HAP-1 (cell line): Measurements from ENCODE around the gene SNX30.

ENCODE experiments used
- DNase-seq, 2 experiments: peaks; one replicate each; pipeline ENCODE4 v3.0.0-alpha.2; 2016 to 2020; ENCODE audit warnings: low spot score in 2 of 2
- H3K27me3 ChIP-seq: fragments of 250-450 bp; sonication (Bioruptor Pico); 2 replicates; pipeline ENCODE4 v1.5.1; 2020; ENCODE audit warnings: low read depth, mild to moderate bottlenecking, moderate library complexity
- H3K36me3 ChIP-seq: fragments of 250-450 bp; sonication (Bioruptor Pico); replicated peaks from 2 replicates; pipeline ENCODE4 v1.5.1; 2020; ENCODE audit warnings: mild to moderate bottlenecking
- H3K4me1 ChIP-seq: fragments of 250-450 bp; sonication (Bioruptor Pico); 2 replicates; pipeline ENCODE4 v1.5.1; 2020; ENCODE audit warnings: mild to moderate bottlenecking
- H3K4me3 ChIP-seq: fragments of 250-450 bp; sonication (Bioruptor Pico); 2 replicates; pipeline ENCODE4 v1.5.1; 2020; ENCODE audit warnings: mild to moderate bottlenecking, moderate library complexity
- H3K9me3 ChIP-seq: fragments of 250-450 bp; sonication (Bioruptor Pico); 2 replicates; pipeline ENCODE4 v1.5.1; 2020; ENCODE audit warnings: mild to moderate bottlenecking, moderate library complexity
- in situ Hi-C: fragments of 300-500 bp; cut with MboI; formaldehyde crosslinking; loops from 3 replicates; pipeline ENCODE4 v1.14.3; 2020; ENCODE audit warnings: low sequenced_read_pairs, inconsistent platforms, mixed read lengths

SNX30 gene

DNA sequence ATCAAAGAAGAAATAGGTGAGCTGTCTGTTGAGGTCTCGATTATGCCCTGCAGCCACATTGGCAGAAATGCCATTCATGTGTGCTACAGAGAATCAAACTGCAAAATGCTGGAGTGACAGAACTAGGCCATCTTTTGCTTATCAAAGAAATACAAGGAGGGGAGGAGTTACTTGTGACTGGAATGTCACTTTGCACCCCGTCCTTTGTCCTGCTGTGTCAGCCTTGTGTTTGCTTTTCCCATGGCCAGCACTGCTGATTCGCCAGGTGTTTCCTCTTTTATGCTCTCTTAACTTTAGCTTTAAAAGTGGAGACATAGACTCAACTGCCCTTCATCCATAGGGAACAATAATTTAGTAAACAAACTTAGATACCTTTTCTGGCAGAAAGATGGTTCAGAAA, 85.8 kb downstream of the SNX30 start:
- Histone ChIP-seq H3K4me3 (no peak overlapping the region), H3K27me3 (no peaks in the 10 kb centered on the region), H3K36me3 (0 out of 2 replicates have a peak, but pooled peaks cover 3% of the 10 kb centered on the region), H3K9me3 (no peaks in the 10 kb centered on the region), H3K4me1 (0 out of 2 replicates have a peak, but pooled peaks cover 4% of the 10 kb centered on the region)
- DNase-seq = no peak
- in situ Hi-C loops = loop anchor here (25.0 kb wide), 1 partner anchor 749 kb away; no protein-coding TSS in a partner anchor

DNA sequence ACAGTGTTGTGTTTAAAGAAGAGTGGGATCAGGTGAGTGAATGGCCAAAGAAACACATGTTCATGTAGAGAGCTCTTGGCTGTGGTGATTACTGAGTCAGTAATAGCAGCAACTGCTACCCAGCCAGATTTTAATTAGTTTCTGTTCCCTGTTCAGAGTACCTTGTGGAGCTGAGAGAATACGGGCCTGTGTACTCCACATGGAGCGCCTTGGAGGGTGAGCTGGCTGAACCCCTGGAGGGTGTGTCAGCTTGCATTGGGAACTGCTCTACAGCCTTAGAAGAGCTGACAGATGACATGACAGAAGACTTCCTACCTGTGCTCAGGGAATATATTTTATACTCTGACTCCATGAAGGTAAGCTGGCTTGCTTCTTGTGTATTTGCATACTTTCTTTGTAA, 87.8 kb downstream of the SNX30 start:
- 0 out of 2 replicates have a peak, but pooled peaks cover 3% of the 10 kb centered on the region for H3K36me3 ChIP-seq
- in situ Hi-C loops = loop anchor here (25.0 kb wide), 1 partner anchor 751 kb away; no protein-coding TSS in a partner anchor
- H3K9me3 ChIP-seq = no peaks in the 10 kb centered on the region

DNA sequence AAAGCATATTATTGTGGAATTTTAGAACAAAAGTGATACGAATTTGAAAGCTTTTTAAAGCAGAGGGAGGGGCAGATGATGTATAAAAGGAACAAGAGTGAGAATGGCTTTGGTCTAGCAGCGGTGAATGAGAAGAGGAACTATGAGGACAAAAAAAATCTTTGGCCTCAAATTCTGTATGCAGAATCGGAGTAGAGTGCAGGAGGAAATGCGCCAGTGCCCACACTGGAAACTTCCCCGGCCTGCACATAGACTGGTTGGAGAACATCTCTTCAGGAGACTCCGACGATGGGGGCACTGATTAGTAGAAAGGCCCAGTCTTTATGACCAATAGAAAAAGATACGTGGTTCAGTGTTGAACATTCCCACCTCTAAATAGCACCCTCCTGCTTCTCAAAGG, 88.8 kb downstream of the SNX30 start:
- H3K36me3 ChIP-seq = 0 out of 2 replicates have a peak, but pooled peaks cover 3% of the 10 kb centered on the region
- H3K4me1 ChIP-seq = 0 out of 2 replicates have a peak, but pooled peaks cover 4% of the 10 kb centered on the region
- in situ Hi-C loops = loop anchor here (25.0 kb wide), 1 partner anchor 752 kb away; no protein-coding TSS in a partner anchor
- H3K27me3 ChIP-seq = no peaks in the 10 kb centered on the region
- DNase-seq = no peak
- no peak overlapping the region for H3K4me3 ChIP-seq
- no peaks in the 10 kb centered on the region for H3K9me3 ChIP-seq

More for the DNA sequence above, 87.8 kb downstream of the SNX30 start:
- H3K4me3 ChIP-seq = no peak overlapping the region
- no peak for DNase-seq
- H3K27me3 ChIP-seq = no peaks in the 10 kb centered on the region
- 0 out of 2 replicates have a peak, but pooled peaks cover 4% of the 10 kb centered on the region for H3K4me1 ChIP-seq

DNA sequence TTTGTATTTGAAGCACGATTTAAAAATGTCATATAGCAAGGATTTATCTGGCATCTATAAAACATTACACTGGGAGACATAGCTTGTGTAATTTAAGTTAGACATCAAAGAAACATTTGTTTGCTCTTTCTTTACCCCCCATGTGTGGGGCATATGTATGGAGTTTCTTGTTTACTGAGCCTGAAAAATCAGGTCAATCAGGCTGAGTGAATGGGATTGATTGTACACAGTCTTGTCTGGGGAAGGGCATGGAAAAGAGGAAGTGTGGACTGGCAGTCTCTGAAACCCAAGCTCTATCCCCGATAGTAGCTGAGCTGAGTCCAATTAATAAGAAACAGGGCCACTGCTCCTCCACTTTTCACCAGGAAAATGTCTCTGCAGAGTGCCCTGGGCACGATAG, 90.7 kb downstream of the SNX30 start:
- in situ Hi-C loops = loop anchor here (25.0 kb wide), 1 partner anchor 754 kb away; no protein-coding TSS in a partner anchor
- Histone ChIP-seq H3K4me1 (0 out of 2 replicates have a peak, but pooled peaks cover 4% of the 10 kb centered on the region), H3K36me3 (0 out of 2 replicates have a peak, but pooled peaks cover 2% of the 10 kb centered on the region), H3K9me3 (no peaks in the 10 kb centered on the region), H3K4me3 (no peak overlapping the region), H3K27me3 (no peaks in the 10 kb centered on the region)
- DNase-seq = no peak

DNA sequence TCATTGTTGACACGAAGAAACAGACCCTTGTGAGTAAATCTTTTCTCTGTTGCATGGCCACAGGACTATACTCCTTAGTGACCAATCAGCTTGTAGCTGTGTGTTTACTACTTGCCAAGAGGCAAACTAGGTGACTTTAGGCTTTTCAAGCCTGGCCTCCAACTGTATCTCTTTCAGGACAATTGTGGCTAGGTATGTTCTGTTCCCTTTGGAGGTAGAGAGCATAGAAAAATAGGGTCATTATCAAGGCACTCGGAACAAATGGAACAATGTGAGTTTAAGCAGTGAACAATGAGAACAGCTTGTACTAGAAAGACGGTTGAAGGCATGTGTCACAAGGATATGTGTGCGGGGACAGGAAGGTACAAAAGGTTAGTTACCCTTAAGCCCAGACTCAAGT, 92.0 kb downstream of the SNX30 start:
- Histone ChIP-seq H3K27me3 (no peaks in the 10 kb centered on the region), H3K36me3 (no peaks in the 10 kb centered on the region), H3K9me3 (no peaks in the 10 kb centered on the region), H3K4me3 (no peak overlapping the region), H3K4me1 (0 out of 2 replicates have a peak, but pooled peaks cover 4% of the 10 kb centered on the region)
- no peak for DNase-seq
- in situ Hi-C loops = loop anchor here (25.0 kb wide), 1 partner anchor 755 kb away; no protein-coding TSS in a partner anchor

DNA sequence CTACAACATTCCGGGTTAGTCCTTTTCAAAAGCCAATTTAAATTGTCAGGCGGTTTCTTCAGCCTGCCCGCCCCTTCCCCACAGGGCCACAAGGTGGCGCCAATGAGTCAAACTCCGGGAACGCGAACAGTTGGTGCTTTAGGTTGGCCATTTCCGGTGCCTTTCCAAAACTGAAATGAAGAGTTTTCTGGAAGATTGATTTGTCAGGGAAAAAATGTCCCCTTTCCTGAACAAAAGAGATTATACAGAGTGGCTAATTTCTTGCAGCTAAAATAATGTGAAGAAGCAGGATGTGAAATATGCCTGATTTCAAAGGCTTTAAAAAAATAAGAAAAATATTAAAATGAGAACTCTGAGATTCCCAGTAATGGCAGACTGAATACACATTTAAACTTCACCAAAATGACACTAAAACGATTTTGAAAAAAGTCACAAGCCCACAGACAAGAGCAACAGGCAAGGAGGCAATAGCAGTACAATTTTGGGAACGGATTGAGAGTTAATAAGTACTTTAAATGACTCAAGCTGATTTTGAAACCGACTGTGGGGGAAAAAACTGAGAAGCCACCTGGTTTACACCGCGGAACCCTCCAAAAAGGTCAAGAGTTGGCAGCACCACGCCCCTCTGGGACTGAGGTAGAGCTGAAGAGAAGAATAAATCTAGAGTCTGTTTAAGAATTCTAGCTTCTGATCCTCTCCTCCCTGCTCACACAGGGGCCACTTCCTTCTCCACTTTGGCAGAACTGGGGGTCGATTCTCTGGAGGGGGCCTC, 94.4 kb downstream of the SNX30 start:
- Histone ChIP-seq H3K27me3 (no peaks in the 10 kb centered on the region), H3K4me1 (no peaks in the 10 kb centered on the region), H3K4me3 (no peak overlapping the region), H3K36me3 (no peaks in the 10 kb centered on the region), H3K9me3 (no peaks in the 10 kb centered on the region)
- in situ Hi-C loops = loop anchor here (25.0 kb wide), 1 partner anchor 758 kb away; no protein-coding TSS in a partner anchor
- DNase-seq = peak; percentile 65 to 87

DNA sequence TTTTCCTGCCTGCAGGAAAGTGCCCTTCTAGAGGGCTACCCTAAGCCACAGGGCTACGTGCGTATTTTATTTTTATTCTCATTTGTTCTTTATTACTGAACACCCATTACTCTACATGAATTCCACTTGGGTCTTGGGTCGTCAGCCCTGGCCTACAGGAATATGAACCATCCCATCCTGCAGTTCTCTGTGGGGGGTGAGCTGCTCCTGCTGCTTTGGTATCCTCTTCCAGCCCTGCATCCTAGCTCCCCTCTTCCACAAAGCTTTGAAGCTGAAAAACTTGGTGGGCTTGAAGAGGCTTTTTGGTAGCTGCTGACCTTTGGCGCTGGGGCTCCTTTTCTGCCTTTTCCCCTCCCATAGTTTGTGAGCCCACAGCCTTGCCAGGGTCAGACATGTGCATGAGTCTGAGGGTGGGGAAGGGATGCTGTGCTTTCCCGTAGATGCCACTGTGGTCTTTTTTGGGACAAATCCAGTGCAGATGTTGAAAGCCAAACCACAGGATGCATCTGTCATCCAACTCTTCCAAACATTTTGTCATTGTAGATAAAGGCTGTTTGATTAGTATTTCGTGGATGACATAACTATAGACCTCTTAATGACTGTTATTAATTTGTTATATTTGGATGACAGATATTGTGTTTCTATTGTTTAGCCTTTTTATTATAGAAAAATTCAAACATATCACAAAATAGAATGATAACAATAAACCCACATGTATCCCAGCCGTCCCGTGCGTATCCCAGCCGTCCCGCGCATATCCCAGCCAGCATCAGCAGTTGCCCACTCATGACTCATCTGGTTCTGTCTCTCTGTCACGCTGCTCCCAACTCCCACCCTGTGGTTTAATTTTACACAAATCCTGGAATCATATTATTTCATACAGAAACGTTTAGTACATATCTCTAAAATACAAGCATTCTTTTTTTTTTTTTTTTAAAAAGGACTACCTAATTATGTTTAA, 96.2 kb downstream of the SNX30 start:
- no peaks in the 10 kb centered on the region for H3K36me3 ChIP-seq
- H3K4me1 ChIP-seq = no peaks in the 10 kb centered on the region
- H3K9me3 ChIP-seq = no peaks in the 10 kb centered on the region
- no peaks in the 10 kb centered on the region for H3K27me3 ChIP-seq
- no peak overlapping the region for H3K4me3 ChIP-seq
- DNase-seq = no peak
- in situ Hi-C loops = loop anchor here (25.0 kb wide), 1 partner anchor 760 kb away; no protein-coding TSS in a partner anchor

DNA sequence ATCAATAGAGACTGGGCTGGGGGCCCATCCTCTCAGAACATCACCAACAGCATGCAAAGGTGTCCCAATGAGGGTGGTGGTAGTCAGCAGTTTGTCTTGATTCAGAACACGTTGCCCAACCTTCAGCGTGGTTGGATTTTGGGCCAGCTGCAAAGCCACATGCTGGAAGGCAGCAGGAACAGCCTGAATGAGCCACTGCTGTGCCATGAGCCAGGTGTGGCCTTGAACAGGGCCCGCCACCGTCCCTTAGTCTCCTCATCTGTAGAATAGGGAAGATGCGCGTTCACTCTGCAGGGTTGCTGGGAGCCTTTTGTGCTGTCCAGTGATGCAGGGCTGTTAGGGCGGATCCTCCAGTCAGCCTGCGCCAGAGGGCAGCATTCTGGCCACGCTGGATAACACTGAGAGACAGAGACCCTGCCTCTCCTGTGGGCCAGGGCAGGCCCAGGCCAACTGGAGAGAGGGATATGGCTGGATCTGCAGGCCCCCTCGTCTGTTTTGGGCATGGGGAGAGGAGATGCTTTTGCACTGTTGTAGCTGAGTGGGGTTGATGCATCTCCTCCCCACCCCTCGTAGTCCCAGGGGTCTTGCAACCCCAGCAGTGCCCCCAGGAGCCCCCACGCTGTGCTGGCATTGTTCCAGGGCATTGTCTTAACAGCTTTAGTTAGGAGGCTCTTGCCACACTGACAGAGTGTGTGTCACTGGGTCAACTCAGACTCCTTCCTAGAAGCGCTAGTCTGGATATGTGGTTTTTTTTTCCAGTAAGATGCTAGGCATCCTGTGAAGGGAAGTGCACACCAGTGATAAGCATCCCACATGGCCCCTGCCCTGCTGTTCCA, 98.0 kb downstream of the SNX30 start:
- H3K27me3 ChIP-seq = no peaks in the 10 kb centered on the region
- no peaks in the 10 kb centered on the region for H3K4me1 ChIP-seq
- DNase-seq = no peak
- H3K4me3 ChIP-seq = no peak overlapping the region
- no peaks in the 10 kb centered on the region for H3K9me3 ChIP-seq
- no peaks in the 10 kb centered on the region for H3K36me3 ChIP-seq
- in situ Hi-C loops = loop anchor here (25.0 kb wide), 1 partner anchor 761 kb away; no protein-coding TSS in a partner anchor

DNA sequence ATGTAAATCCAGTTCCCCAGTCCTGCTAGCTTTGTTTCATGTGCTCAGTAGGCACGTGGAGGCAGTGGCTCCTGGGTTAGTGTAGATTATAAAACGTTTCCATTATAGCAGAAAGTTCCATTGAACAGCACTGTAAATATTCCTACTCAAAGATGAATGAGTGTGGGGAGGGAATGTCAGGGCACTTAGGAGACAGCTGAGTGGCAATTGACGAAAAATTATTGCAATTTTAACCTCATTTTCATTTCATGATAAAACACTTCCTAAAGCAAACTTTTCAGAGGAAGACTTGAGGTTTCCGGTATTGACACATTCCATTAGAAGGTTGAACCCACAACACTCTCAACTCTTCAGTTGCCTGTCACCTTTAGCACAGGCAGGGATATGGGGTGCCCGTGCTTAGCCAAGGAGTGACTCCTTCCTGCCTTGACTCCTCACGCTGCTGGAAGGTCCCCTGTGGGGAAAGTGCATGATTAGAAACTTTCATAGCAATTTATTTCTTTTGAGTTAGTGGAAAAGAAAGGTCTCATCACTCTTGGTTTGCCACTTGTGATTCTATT, 98.9 kb downstream of the SNX30 start:
- Histone ChIP-seq H3K4me3 (no peak overlapping the region), H3K27me3 (no peaks in the 10 kb centered on the region), H3K9me3 (no peaks in the 10 kb centered on the region), H3K36me3 (no peaks in the 10 kb centered on the region), H3K4me1 (no peaks in the 10 kb centered on the region)
- in situ Hi-C loops = loop anchor here (25.0 kb wide), 1 partner anchor 762 kb away; no protein-coding TSS in a partner anchor
- DNase-seq = no peak

DNA sequence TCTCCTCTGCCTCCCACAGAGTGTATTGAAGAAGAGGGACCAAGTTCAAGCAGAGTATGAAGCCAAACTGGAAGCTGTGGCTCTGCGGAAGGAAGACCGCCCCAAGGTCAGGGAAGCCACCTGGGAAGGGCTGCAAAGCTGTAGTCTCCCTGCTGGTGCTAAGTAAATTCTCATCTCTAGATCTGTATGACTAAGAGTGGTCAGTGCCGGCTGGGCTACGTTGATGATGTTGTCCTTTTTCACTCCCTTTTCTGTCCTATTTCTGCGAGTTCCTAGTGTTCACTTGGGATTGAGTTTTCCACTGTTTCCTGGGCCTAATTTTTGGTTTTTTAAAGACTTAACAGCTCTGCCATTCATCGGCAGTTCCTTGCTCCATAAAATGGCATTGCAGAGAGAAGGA, 100.3 kb downstream of the SNX30 start:
- no peaks in the 10 kb centered on the region for H3K27me3 ChIP-seq
- in situ Hi-C loops = no loop called here
- no peaks in the 10 kb centered on the region for H3K36me3 ChIP-seq
- DNase-seq = no peak
- no peaks in the 10 kb centered on the region for H3K4me1 ChIP-seq
- no peak overlapping the region for H3K4me3 ChIP-seq
- no peaks in the 10 kb centered on the region for H3K9me3 ChIP-seq

DNA sequence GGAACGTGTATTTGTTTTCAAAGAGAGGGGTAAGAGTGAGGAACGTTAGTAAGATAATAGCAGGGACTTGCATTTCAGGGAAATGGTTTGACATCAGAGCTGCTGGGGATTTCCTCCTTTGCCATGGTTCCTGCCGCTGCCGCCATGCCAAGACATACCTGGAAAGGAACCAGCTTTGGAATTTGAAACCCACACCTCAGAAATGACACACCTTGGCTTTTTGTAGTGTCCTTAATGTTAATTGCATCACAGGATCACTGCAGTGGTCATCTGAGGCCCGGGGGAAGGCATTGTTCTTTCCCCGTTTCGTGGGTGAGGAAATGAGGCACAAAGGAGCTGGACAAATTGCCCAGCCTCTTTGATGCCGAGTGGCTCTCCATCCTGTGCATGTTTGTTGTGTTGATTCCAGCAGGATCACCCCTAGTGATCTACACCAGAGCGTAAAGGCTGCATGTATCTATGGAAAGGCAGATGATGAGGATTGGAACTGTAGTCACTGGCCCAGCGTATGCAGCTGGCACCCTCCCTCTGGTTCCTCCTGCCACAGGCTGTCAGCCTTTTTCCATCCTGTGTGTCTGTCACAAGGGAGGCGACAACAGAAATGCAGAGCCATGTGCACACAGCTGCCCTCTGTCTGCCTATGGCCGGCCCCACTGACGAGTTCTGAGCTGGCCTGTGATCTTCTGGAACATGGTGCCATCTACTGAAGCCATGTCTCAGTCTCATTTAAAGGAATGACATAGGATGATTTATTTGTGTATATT, 102.4 kb downstream of the SNX30 start:
- in situ Hi-C loops = no loop called here
- no peaks in the 10 kb centered on the region for H3K36me3 ChIP-seq
- H3K27me3 ChIP-seq = no peaks in the 10 kb centered on the region
- no peaks in the 10 kb centered on the region for H3K9me3 ChIP-seq
- no peak overlapping the region for H3K4me3 ChIP-seq
- H3K4me1 ChIP-seq = no peaks in the 10 kb centered on the region
- no peak for DNase-seq
